GM21423 (cell line): ENCODE data around the gene ECE2.
A peak's percentile ranks its signal among the peaks of the same experiment; 100 is the strongest.

ENCODE experiments used
- ATAC-seq: cut with Tn5 transposase; IDR thresholded peaks from one replicate; pipeline ENCODE4 v1.9.1; 2021; ENCODE audit warnings: mild to moderate bottlenecking, moderate library complexity; ENCODE audit not compliant: unreplicated experiment

ECE2 gene

GRCh38 chr3:184275961-184276910 lies at the start of gene ECE2:
Gene ECE2, plus strand, starts transcription at chr3:184276022. Its CDS starts 132 bp downstream, at chr3:184276154.
- no peak for ATAC-seq

GRCh38 chr3:184227481-184227935 lies 48.3 kb upstream of the ECE2 start:
- ATAC-seq: no peak

- ATAC-seq: no peak
Observed at GRCh38 chr3:184228376-184229137, 47.3 kb upstream of the ECE2 start.

GRCh38 chr3:184229394-184230080 lies 46.3 kb upstream of the ECE2 start, which contains the start of gene VWA5B2:
Gene VWA5B2, plus strand, starts transcription at chr3:184229585. Its CDS starts 944 bp downstream, at chr3:184230529.
- peak; percentile 85 for ATAC-seq

GRCh38 chr3:184230081-184230602 lies 45.7 kb upstream of the ECE2 start:
- ATAC-seq: no peak

DNA sequence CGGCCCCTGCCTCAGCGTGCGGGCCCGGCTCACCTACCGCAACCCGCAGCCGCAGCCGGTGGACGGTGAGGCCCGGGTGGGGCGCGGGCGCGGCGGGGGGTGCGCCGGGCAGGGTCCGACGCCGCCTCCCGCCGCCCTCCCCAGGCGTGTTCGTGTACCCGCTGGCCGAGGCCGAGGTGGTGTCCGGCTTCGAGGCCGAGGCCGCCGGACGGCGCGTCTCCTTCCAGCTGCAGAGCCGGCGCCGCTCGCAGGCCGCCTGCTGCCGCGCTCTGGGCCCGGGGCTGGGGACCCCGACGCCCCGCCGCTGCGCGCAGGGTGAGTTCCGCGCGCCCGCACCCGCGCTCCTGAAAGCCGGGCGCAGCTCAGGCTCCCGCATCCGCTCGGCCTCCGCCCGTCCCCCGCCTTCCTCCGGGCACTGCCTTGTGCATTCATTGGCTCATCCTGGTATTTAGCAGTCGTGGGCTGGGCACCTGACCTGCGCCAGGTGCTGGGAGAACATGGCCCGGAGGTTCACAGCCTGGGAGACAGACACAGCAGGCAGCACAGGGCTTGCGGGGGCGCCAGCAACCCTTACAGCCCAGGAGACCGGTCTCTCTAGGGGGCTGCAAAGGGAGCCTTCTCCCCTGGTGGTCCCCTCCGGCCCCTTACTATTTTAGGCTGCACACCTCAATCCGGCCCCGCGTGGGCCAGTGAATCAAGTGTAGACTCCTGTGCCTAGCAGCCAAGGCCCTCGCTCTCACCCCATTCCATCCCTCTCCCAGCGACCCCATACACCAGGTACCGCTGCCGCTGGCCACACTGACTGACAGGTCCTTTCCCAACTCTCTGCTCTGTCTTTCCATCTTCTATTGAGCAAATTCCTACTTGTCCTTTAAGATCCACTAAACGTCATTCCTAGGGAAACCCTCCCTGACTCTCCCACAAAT lies 45.0 kb upstream of the ECE2 start:
- no peak for ATAC-seq

- ATAC-seq: no peak
Observed at GRCh38 chr3:184231671-184232070, 44.2 kb upstream of the ECE2 start.

- no peak for ATAC-seq
Observed at GRCh38 chr3:184233127-184233843, 42.5 kb upstream of the ECE2 start.

DNA sequence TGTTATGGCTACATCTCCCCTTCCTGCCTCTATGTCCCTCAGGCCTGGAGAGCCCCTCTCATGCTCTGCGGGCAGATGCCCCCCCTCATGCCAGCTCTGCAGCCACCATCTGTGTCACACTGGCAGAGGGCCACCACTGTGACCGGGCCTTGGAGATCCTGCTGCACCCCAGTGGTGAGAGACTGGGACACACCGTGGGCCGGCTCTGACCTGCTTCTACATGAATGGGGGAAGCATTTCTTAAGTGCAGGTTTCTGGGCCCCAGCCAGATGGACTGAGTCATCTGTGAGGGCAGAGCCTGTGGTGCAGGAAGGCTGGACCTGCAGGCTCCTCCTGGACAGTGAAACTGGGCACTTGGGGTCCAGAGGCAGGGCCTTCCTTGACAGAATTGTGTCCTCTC lies 41.6 kb upstream of the ECE2 start:
- ATAC-seq: no peak

- no peak for ATAC-seq
Observed at GRCh38 chr3:184234671-184235380, 41.0 kb upstream of the ECE2 start.

DNA sequence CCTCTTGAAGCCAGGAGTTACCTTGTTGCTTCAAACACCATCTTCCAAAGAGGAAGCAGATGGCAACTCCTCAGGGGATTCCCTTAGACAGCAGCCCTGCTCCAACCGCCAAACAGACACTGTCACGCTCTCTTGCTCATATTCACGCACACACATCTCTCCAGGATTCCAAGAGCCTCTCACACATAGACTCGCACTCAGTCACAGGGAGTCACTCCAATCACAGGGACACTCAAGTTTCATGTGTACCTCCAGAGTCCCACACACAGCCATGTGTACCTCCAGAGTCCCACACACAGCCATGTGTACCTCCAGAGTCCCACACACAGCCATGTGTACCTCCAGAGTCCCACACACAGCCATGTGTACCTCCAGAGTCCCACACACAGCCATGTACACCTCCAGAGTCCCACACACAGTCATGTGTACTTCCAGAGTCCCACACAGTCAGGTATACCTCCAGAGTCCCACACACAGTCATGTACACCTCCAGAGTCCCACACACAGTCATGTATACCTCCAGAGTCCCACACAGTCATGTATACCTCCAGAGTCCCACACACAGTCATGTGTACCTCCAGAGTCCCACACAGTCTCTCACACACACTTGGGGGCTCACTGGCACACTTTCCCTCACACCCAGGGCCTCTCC lies 40.3 kb upstream of the ECE2 start:
- no peak for ATAC-seq

- ATAC-seq: no peak
Observed at GRCh38 chr3:184236033-184236410, 39.8 kb upstream of the ECE2 start.

DNA sequence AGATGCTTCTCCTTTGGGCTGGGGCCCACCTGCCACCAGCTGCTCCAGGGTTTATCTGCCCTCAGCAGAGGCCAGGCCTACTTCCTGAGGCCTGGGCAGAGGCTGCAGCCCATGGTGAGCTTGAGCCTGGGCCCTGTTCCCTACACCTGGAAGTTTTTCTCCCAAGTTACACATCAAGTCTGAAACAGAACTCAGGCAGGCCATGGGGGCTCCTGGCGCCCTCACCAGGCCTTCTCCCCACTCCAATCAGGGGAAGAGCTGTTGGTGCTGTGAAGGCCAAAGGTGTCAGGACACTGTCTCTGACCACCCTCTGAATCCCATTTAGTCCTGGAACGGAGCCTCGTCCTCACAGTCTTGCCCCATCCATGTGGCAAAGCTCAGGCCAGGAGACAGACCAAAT lies 39.2 kb upstream of the ECE2 start:
- ATAC-seq: no peak

DNA sequence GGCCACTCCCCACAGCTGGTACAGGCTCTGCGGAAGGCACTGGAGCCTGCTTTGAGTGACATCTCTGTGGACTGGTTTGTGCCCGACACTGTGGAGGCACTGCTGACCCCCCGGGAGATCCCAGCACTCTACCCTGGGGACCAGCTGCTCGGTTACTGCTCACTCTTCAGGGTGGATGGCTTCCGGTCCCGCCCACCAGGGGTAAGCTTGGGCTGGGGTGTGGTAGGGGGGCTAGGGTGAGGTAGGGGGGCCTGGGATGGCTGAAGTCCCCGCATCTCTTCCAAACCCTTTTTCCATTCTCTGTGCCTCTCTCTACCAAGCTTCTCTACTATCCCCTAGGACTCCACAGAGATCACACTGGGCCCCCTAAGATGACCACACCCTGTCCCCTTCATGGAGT lies 38.6 kb upstream of the ECE2 start:
- no peak for ATAC-seq

GRCh38 chr3:184237807-184238206 lies 38.0 kb upstream of the ECE2 start:
- no peak for ATAC-seq

GRCh38 chr3:184238246-184238818 lies 37.5 kb upstream of the ECE2 start:
- no peak for ATAC-seq

- ATAC-seq: no peak
Observed at GRCh38 chr3:184239221-184239620, 36.6 kb upstream of the ECE2 start.

GRCh38 chr3:184239708-184240107 lies 36.1 kb upstream of the ECE2 start:
- no peak for ATAC-seq
